GM18870 (cell line): ENCODE measurements around the gene SUDS3.
"Not testable (repeated sequence)": the region's sequence is repeated elsewhere in the genome, so short reads cannot be mapped to it uniquely, and the experiment has no call there.

Experiments used
- ATAC-seq: cut with Tn5 transposase; IDR thresholded peaks from one replicate; pipeline ENCODE4 v1.9.1; 2021; ENCODE audit warnings: moderate library complexity; ENCODE audit not compliant: unreplicated experiment

SUDS3 gene, protein sequence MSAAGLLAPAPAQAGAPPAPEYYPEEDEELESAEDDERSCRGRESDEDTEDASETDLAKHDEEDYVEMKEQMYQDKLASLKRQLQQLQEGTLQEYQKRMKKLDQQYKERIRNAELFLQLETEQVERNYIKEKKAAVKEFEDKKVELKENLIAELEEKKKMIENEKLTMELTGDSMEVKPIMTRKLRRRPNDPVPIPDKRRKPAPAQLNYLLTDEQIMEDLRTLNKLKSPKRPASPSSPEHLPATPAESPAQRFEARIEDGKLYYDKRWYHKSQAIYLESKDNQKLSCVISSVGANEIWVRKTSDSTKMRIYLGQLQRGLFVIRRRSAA

DNA sequence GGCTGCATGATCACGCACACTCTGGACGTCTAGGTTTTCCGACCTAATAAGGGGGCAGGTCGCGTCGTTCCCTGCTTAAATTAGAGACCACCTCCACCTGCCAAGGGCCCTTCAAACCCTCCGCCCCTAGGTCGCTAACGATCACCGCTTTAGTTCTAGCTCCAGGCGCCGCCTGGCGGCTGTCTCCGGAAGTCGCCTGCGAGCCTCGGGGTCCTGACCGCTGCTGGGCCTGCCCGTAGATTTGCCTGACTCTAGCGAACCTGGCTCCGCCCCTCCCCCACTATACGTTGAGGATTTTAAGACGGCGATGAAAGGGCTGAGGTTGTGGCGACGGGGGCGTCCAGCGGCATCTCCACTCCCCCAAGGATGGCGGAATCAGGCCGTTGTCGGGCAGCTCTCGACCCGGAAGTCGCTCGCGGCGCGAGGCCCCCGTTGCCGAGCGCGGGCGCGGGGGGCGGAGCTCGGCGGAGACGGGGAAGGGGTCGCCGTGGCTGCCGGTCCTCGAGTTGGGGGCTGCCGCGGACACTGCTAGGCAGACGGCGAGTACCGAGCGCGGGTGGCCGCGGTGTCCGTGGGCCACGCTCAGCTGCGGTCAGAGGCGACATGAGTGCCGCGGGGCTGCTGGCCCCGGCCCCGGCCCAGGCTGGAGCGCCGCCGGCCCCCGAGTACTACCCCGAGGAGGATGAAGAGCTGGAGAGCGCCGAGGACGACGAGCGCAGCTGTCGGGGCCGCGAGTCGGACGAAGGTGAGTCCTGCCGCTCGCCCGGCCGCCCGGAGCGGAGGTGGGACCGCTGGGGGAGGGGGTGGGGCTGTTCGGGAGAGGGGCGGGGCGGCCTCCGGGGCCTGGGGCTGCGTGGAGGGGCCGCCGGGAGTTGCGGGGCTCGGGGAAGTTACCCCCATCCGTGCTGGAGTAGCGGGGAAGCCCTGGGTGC is at the start of gene SUDS3:
TSS of gene SUDS3 (plus strand) at position 467 of the 932 bp plus-strand sequence. CDS start at position 604, 137 bp downstream.
- no peak for ATAC-seq

DNA sequence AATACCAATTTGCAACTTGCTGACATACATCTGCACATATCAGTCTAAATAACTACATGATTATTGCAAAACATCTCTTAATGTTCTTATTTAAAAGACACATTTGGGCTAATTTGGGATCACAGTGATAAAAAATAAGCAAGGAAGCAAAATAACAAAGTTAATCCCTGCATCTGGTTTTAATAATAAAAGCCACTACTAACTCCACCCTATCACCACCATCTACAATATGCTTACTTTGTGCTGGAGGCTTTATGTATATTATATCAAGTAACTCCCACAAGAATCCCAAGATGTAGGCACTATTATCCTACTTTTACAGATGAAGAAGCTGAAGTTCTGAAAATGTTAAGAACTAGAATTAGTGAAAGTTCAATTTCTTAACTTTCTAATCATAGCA is 49.4 kb upstream of the SUDS3 start:
- ATAC-seq = no peak

DNA sequence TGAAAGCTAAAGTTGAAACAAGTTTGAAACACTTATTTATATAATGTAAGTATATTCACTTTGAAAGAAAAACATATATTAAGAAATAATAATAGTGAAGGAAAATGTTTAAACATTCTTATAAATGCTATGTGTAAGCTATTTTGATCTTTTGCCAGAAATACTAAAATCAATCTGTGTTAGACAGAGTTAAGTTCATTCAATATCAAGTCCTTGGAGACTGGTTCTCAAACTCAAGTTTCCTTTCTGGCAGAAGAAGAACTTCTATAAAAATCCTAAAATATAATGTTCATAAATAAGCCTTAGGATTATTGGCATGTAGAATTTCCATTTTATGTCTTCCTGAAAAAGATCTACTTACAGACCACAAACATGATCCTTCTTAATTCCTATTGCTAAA is 49.0 kb upstream of the SUDS3 start:
- no peak for ATAC-seq

DNA sequence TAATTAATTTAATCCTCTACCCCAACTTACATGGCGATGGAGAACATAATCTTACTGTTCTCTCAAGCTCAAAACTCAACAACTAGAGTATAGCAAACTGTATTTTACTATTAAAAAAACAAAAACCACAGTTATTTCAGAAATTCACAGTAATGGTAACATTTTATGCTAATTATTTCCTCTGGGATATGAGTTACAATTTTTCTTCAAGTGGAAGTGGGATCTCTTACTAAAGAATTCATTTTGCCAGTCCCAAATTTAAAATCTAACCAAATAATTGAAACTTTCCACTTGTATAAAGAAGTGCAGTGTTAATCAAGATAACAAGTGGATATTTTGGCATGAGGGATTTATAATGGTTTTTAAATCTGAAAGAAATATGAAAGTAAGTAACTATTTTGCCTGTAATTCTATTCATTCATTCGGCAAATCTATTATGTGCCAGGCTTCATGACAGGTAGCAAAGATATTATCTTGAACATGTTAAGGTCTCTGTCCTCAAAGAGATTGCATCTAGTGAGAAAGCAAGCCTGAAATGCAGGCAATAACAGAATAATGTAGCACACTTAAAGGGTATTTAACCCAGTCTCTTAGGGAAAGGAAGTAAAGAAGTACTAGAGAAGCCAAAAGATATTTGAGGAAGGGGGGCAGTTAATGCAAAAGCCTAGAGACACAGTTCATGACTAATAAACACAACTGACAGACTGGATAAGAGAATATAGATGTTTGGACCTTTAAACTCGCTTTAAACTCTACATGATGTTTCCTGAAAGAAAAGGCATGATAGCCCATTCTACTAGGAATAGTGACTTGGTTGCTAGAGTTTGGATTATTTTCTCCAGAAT is 47.6 kb upstream of the SUDS3 start:
- no peak for ATAC-seq

DNA sequence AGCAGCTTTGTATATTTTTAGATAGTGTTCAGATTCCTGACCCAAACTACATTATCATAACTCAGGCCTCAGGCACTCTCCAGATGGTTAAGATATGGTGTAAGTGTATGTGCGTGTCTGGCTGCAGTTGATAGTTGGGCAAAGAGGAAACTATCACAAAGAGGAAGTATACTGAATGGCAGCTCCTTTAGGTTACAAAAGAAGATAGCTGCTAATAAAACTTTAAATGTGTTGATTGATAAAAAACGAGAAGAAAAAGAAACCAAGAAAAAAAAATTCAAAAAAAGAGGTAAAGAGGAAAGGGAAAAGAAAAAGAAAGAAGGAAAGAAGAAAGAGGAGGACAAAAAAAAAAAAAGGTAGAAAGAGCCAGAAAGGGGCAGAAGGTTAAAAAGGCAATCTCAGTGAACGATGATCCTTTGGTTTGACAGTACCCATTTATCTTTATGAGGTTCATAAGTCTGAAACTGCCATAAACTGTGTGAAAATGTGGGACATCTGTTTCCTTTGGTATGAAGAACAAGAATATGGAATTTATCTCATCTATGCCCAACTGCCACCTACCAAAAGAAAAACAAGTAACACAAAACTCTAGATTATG is 45.8 kb upstream of the SUDS3 start:
- peak; percentile 64 for ATAC-seq

DNA sequence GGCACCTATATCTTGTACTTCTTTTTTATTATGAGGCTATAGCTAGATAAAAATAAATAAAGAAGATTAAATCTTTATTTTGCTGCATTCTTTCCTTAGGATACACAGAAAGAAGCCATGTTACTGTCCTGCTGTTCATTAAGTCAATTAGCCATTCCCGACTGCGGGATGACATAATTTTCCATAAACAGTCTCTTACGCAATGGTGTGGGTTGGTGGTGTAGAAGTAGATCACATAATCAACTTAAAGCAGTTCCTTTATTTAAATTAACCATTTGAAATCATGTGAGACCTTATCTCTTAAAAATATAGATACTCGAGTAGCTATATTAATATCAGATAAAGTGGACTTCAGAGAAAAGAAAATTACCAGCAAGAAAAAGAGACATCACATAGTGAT is 43.8 kb upstream of the SUDS3 start:
- ATAC-seq = no peak

DNA sequence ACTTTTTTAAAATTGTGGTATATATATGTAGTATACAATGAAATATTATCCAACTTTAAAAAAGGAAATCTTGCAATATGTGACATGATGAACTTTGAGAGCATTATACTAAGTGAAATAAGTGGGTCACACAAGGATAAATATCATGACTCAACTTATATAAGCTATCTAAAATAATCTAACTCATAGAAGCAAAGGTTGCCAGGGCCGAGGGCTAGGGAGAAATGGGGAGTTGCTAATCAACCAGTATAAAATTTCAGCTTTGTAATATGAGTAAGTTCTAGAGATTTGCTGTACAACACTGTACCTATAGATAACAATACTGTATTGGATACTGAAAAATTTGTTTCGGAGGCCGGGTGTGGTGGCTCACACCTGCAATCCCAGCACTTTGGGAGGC is 42.1 kb upstream of the SUDS3 start:
- no peak for ATAC-seq

DNA sequence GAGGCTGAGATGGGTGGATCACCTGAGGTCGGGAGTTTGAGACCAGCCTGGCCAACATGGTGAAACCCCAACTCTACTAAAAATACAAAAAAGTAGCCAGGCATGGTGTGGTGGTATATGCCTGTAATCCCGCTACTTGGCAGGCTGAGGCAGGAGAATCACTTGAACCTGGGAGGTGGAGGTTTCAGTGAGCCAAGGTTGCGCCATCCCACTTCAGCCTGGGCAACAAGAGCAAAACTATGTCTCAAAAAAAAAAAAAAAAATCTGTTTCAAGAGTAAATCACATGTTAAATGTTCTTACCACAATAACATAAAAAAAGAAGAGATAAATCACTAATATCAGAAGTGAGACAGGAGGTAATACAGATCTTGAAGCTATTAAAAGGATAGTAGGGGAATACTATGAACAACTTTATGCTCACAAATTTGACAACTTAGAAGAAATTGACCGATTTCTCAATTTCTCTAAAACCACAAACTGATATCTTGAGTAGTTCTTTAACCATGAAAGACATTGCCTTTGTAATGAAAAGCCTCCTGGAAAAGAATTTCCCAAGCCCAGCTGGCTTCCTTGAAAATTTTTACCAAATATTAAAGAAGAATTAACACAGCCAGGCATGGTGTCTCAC is 41.3 kb upstream of the SUDS3 start:
- no peak for ATAC-seq

DNA sequence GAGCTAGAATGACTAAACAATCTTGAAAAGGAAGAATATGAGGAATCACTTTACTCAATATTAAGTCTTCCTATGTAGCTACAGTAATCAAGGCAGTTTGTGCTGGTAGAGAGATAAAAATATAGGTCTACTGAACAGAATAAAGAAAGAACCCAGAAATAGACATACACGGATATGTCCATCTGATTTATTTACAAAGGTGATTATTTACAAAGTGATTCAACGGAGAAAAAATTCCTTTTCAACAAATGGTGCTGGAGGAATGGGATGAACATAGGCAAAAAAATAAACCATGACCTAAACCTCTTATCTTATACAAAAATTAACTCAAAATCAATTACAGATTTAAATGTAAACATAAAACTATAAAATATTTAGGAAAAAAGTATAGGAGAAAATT is 40.2 kb upstream of the SUDS3 start:
- ATAC-seq = no peak

DNA sequence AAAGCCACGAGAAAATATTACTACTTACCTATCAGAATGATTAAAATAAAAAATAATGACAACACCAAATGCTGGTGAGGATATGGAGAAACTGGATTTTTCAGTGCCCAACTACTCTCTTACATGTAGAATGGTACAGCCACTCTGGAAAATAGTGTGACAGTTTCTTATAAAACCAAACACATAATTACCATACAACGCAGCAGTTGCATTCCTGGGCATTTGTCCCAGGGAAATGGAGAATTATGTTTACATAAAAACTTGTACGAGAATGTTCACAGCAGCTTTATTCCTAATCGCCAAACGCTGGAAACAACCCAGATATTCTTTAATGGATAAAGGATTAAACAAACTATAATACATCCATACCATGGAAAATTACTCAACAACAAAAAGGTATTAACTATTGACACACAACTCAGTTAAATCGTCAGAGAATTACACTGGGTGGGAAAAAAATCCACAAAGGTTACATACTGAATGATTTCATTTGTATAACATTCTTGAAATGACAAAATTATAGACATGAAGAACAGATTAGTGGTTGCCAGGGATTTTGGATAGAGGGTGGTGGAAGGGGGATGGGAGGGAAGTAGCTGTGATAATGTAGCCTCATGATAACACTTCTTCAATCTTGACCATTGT is 39.0 kb upstream of the SUDS3 start:
- no peak for ATAC-seq

DNA sequence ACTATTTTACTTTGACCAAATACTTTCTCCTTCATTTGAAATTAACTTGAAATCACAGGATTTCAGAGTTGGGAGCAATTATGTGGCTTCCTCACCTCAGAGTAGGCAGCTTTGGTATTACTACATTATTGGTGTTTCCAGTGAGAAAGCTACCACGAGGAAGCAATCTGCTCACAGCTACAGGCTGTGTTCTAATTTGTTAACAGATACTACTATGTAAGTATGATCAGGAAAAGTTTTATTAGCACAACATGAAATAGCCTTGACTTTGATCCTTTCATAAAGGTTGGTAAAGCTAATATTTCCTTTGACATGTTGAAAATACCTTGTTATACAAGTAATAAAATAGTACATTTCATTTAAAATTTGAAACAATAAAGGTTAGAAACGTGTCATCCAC is 34.3 kb upstream of the SUDS3 start:
- no peak for ATAC-seq

DNA sequence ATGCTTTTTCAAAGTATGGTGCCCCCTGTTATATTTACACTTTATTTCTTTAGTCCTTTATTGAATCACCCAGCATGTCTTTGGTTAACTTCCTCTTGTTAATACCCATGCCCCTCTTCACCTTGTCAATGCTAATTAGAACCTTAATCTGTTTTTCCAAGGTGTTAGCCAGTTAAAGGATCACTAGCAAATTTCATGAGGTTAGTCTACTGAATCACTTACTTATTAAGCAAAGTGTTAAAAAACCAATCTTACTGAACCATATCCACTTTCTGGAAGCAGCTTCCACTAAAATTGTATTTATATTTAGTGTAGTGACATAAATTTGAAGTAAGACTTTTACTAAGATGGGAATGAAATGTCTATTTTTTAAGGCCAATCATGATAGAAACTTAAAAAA is 31.5 kb upstream of the SUDS3 start:
- no peak for ATAC-seq

DNA sequence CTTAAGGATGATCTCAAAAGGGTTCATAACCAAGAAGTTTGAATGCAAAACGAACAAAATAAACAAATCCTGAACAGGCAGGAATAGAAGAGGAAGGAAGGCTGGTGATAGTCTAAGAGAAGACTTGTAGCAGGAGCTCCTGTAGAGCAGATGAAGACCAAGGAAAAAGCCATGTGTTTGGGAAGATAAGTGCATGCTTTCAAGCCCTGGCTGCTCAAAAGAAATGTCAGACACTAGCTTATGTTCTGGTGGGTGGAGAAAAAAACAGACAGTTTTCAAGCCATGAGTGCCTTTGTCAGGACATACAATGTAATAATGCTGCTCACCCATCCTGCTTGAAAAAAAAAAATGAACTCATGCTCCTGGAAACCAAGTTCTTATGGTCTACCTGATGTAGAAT is 31.0 kb upstream of the SUDS3 start:
- no peak for ATAC-seq

DNA sequence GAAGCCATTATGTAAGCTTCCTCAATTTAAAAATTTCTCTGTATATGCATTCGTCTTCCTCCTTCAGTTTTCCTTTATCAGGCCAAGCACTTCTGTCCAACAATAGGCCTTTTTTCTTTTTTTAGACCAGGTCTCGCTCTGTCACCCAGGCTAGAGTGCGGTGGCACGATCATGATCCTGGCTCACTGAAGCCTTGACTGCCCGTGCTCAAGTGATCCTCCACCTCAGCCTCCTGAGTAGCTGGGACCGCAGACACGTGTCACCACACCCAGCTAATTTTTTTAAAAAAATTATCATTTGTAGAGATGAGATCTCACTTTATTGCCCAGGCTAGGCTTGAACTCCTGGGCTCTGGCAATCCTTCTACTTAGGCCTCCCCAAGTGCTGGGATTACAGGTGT is 29.5 kb upstream of the SUDS3 start:
- ATAC-seq = peak; percentile 46

DNA sequence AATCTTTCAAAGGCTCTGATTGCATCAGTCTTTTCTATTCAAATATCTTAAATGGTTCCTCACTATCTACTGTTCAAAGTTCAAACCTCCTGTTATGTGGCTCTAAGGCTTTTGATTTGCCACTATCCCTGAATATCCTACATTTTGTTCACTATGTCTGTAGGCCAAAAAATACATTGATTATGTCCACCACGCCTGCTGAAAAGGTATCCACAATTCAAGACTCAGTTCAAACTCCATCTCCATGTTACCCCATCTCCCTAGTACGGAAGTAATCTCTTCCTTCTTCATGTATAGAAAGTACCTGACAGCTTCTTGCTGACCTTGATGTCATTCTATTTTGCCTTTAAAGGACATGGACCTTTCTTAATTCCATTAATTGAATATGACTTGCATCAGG is 28.4 kb upstream of the SUDS3 start:
- ATAC-seq = no peak

DNA sequence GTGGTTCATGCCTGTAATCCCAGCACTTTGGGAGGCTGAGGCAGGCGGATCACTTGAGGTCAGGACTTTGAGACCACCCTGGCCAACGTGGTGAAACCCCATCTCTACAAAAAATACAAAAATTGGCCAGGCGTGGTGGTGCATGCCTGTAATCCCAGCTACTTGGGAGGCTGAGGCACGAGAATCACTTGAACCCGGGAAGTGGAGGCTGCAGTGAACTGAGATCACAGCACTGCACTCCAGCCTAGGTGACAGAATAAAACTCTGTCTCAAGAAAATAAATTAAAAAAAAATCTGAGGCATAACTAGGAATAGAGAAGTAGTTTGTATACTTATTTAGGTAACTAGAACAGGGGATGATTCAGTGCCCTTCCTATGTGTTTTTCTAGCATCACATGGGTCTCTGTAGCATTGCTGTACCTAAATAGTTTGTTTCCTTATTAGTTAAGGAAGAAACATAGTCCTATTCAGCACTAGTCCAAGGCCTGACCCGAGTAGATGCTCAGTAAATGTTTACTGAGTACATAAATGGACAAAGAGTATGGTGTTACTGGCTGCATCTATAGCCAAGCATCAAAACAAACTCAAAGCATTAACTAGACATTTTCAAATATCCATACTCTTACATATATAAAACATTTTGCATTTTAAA is 25.3 kb upstream of the SUDS3 start:
- no peak for ATAC-seq

DNA sequence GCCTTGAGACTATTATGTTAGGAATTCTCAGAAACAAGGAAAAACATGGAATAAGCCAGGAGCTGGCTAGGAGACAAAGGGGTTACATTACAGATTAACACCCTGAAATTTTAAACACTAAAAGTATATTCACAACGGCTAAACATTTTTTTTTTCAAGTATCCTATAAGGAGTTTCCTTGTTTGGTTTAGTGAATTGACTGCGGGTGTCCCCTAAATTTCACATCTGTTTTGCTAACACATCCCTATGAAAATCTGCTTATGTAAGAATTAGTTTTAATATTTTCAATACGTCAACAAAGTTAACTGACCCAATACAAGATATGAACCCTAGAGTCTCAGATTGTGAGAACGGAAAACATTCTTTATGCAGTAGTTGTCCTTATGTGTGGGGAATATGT is 22.6 kb upstream of the SUDS3 start:
- no peak for ATAC-seq

DNA sequence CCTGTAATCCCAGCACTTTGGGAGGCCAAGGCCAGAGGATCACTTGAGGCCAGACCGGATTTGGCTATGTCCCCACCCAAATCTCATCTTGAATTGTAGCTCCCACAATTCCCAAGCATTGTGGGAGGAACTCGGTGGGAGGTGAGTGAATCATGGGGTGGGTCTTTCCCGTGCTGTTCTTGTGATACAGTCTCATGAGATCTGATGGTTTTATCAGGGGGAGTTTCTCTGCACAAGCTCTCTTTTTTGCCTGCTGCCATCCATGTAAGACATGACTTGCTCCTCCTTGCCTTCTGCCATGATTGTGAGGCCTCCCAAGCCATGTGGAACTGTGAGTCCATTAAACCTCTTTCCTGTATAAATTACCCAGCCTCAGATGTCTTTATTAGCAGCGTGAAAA is 21.9 kb upstream of the SUDS3 start:
- ATAC-seq = not testable (repeated sequence)

DNA sequence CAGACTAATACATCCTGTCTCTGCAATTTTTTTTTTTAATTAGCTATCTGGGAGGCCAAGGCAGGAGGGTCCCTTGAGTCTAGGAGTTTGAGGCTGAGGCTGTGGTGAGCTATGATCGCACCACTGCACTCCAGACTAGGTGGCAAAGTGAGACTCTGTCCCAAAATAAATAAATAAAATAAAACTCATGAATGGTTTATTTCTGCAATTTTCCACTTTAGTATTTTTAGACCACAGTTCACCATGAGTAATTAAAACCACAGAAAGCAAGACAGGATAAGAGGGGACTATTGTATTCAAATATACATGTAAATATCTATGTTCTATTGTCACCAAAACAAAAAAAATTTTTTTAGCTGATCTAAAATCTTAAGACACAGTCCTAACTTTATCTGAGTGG is 21.5 kb upstream of the SUDS3 start:
- ATAC-seq = no peak
